Erythroblast (primary cell): Measurements from ENCODE around the gene CST8.

Source experiments
- DNase-seq, 2 experiments: peaks; one replicate each; lab custom pipeline; 2025; lab: John Stamatoyannopoulos, UW
- GATA1 ChIP-seq: IDR thresholded peaks from 2 replicates; pipeline ENCODE4 v1.6.1; 2011; ENCODE audit warnings: low read depth, mild to moderate bottlenecking, control low read depth, low read length, moderate library complexity
- POLR2A ChIP-seq: IDR thresholded peaks from 2 replicates; pipeline ENCODE4 v1.6.1; 2011; ENCODE audit warnings: mild to moderate bottlenecking, low read length

The CST8 gene

DNA sequence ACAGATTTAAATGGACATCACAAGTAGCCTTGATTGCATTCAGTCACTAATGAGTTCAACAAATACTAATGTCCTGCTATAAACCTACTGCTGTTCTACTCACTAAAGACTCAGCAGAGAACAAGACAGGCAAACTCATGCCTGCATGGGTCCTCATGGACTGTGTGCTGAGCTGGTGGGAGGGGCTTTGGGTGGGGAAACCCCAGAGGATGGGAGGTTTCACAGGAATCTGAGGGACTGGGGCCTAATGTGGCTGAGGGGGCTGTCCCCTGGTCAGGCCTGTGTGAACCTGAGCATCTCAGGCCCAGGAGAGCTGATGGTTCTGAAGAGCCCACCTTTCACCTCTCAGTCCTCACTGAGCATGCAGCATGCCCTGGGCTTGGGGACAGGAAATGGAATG, 1.4 kb downstream of the CST8 start:
- DNase-seq, result no peak
- TF ChIP-seq POLR2A (no peak), GATA1 (no peak)

DNA sequence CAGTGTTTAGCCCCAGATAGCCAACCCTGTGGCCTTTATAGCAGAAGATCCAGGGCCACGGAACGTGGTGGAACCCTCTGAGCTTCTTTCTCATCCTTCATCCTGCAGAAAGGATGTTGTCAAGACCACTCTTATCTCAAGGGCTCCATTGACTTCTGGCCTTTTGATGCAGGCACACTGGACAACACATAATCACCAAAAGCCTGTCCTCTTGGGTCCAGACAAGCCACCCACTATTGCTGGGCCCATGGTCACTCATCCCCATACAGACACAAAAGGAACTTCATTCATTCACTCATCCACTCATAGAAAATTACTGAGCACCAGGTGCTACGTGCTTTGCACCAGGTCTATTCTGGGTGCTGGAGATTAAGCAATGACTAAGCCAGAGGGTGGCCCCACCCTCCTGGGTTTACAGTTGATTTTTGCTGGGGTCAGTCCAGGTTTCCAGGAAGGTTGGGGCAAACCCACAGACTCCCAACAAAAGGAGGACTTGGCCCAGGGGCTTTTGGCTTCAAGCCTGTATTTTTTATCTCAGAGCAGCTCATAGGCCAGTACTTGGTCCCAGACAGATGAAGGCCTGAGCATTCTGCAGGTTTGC, 2.4 kb downstream of the CST8 start:
- no peak for DNase-seq
- no peak for TF ChIP-seq POLR2A

DNA sequence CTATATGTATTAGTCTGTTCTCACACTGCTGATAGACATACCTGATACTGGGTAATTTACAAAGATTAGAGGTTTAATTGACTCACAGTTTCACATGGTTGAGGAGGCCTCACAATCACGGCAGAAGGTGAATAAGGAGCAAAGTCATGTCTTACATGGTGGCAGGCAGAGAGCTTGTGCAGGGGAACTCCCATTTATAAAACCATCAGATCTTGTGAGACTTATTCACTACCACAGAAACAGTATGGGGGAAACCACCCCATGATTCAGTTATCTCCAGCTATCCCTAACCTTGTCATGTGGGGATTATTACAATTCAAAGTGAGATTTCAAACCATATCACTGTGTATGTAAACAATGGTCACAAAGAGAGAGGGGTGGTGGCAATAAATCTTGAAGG, 6.6 kb downstream of the CST8 start:
- TF ChIP-seq POLR2A, result no peak
- TF ChIP-seq GATA1, result no peak
- no peak for DNase-seq

DNA sequence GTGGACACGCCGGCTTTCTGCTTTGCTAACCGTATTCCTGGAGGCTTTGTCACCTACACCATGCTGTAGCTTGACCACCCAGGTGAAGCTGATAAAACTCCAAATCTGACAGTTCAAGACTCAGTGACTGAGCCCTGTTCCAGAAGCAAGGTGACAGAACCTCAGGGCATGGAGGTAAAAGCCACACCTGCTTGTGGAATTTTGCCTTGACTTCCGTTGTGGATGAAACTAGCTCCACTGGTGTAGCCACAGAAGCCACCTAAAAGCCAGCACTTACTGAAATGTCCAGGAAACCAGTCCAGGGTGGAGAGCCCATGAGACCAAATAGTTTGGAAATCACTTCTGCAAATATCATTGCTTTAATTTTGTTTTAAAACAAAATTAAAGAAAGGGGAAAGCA, 11.0 kb downstream of the CST8 start:
- DNase-seq, result no peak
- TF ChIP-seq GATA1 (no peak), POLR2A (no peak)

DNA sequence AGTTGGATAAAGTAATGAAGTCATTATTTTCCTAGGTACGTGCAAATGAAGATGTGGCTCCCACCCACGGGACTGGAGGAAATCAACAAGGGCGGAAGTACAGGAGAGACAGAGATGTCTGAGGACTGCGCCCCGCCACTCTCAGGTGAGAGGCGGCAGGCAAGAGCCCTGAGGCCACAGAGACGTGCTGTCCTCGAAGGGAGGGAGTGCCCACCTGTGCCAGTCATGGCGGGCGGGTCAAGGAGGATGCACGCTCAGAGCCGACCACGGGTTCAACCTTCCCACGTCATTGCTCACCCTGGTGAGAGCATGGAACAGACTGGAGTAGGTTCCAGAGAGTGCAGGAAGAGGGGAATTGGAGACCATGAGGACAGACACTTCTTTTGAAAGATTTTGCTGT, 12.7 kb downstream of the CST8 start:
- no peak for TF ChIP-seq GATA1
- no peak for TF ChIP-seq POLR2A
- no peak for DNase-seq

DNA sequence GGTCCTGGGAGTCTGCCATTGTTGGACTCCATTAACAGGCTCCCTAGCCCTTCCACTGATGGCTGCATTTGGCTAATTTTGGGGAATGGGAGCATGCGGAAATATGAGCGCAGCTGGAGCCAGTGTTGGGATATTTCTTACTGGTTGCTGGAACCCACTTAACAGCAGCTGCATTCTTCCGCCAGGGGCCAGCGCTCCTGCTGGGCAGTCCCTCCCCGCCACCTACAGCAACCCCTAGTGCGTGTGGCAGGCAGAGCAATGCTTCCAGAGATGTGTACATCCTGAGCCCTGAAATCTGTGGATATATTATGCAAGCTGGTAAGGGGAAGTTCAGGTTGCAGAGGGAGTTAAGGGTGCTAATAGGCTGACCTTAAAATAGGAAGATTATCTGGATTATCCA, 16.4 kb downstream of the CST8 start:
- TF ChIP-seq POLR2A (no peak), GATA1 (no peak)
- DNase-seq, result no peak

DNA sequence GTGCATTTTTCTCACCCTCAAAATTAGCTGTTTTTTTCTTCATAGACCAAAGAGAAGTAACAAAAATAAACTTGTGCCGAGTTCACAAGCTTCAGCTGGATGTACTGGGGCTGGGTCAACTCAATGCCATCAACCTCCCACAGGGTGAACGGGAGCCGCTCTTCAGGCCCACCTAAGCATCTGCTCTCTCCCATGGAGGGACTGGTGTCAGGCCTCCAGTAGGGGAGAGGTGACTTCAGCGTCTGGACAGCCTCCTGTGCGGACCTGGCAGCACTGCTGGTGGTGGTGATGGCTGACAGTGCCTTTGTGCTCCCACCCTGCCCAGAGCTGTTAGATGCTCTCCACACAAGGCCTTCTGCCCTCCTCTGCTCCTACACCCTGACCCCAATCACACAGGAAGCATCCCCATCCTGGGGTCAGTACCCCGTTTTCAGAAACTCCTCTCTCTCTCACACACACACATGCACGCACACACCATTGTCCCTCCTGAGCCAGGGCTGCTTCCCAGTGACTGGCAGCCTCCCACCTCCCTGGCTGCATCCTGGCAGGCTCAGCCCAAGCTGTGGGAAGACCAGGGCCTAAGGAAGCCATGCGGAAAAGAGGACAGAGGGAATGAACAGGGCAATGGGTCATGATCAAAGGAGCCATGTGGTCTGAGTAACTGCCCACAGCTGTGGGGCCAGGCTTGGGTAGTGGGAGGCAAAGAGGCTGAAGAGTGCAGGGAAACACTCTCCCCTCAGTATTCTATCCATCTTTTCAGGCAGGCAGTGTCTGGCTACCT, 17.7 kb downstream of the CST8 start:
- no peak for DNase-seq
- TF ChIP-seq POLR2A (no peak), GATA1 (no peak)

DNA sequence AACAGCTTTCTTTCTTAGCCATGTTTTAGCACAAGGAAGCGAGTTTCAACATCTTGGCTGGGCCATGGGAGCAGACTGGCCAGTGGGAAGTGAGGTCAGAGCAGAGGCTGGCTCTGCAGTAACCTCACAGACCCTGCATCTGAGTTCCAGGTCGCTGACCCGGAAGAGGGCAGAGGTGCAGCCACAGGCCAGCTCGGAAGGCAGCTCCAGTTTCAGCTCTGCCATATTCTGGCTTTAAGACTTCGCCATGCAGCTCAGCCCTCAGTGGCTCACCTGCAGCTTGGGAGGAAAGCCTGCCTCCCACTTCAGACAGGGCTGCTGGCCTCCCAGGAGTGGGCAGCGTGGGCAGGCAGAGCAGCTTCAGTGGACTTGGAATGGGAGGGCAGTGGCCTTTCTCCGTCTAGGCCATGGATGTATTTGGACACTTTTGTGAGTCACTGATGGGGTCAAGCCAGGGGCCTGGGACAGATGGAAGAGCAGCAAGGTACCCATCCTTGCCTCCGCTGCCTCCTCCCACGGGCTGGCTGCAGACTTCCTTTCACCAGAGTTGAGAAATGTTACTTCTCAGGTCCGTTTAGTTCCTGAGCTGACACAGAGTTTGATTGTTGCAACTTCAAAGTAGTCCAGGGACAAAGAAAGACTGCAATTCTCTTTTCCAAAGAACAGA, 18.5 kb downstream of the CST8 start:
- DNase-seq, result no peak
- TF ChIP-seq GATA1 (no peak), POLR2A (no peak)

DNA sequence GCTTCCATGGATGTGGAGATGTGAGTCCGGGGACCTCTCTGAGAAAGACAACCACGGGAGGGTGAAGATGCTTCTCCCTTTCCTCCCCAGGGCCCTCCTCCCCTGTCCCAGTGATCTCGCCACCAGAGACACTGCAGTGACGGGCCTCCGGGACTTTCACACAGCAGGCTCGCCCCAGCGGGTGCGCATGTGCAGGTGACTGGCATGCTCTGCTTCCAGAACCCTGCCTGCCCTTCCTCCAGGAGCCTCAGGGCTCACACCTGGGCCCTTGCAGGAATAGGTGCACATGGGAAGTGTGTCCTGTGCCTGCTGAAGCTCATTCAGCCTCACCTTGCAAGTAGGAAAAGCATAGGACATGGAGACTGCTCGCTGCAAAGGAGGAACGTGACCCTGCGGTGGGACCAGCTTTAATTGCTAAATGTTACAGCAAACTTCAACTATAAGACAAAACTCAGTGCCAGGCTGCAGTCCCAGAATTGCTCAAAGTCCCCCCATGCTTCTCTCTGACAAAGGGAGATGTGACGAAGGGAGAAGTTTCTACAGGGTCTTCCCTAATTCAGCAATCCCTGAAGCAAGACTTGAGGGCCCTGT, 19.2 kb downstream of the CST8 start:
- TF ChIP-seq POLR2A (no peak), GATA1 (no peak)
- no peak for DNase-seq

DNA sequence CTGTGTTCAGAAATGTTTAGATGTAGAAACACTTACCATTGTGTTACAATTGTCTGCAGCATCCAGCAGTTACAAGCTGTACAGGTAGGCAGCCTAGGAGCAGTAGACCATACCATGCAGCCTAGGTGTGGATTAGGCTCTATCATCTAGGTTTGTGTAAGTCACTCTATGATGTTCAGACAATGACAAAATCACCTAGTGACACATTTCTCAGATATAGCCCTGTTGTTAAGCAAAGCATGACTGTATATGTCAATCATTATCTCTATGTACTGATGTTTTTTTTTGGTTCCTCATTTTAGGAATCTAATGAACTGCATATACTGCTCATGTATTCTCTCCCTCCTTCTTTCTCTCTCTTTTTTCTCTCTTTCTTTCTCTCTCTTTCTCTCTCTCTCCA, 22.2 kb downstream of the CST8 start:
- TF ChIP-seq GATA1 (no peak), POLR2A (no peak)
- DNase-seq, result no peak

DNA sequence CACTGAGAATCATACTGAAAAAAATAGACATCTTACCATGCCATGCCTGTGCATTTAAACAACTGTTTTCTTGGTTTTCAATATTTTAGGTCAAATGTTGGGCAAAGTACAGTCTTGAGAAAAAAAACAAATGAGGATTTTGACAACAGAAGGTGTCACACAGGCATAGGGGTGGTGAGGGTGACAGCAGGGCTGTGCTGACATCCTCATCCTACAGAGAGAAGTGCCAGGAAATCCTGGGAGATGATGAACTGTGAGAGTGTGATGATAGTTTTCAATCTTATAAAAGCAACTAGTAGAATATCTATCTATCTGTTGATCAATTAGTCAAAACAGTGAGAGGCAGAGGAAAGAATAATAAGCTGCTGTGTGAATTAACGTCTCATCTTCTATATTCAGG, 23.9 kb downstream of the CST8 start:
- TF ChIP-seq POLR2A (no peak), GATA1 (no peak)
- no peak for DNase-seq

DNA sequence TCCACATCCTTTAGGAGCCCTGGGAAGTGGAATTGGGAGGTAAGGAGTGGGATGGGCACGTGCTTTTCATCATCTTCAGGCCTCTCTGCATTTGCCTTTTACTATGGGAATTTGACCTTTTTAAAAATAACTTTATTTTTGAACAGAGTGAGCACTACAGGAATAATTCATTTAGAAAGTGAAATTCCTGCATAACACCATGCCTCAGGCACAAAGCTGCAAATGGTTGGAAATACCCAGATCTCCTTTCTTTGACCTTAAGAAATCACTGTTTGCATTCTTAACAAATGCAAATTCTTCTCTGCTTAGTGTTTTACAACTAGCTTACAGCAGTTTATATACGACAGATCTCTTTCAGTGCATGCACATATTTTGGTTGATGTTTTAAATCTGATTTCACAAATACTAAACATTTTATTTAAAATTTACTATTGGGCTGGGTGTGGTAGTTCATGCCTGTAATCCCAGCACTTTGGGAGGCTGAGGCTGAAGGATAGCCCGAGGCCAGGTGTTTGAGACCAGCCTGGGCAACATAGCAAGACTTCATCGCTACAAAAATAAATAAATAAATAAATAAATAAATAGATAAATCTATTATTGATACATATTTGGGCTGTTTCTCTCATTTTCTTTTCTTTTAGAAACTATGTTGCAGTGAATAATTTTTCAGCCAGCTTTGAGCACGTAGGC, 24.5 kb downstream of the CST8 start:
- DNase-seq, result no peak
- TF ChIP-seq POLR2A (no peak), GATA1 (no peak)

DNA sequence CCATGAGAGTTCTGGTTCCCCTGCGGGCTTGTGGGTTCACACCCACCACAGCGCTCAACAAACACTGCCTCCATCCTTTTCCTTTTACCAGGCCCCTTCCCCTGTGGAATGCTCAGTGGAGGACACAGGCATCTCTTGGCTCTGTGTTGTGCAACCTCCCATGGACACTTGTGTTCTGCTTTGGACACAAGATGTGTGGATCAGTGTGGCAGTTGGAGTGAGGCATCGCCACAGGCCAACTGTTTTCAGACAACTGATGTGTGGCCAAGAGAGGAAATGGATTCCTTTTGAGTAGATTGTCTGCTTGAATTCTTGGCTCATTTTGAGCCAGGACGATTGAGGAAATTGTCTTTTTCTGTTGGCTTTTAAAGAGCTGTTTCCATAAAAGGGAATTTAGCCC, 26.8 kb downstream of the CST8 start:
- DNase-seq, result no peak
- TF ChIP-seq POLR2A, result no peak
- no peak for TF ChIP-seq GATA1

DNA sequence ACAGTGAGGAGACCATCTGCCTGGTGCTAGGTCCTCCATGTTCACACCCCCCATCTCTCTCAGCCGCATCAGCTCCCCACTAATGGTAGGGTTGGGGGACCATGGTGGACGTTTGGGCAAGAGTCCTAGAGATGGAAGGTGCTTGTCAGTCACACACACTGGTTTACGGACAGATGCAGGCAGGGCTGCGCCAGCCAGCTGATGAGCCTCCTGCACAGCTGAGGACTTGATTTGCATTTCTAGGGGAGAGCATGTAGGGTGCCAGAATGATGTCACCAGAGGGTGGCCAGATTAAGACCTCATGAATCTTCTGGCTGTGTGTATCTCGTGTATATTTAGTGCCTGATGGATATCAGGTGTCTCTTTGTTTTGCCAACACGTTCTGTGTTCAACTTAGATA, 28.6 kb downstream of the CST8 start:
- no peak for DNase-seq
- TF ChIP-seq POLR2A (no peak), GATA1 (no peak)
